PFSK-1 (cell line): Measurements from ENCODE around the gene TMC6.

Source experiments
- POLR2AphosphoS5 ChIP-seq: IDR thresholded peaks from 2 replicates; pipeline ENCODE4 v1.6.1; 2012; ENCODE audit warnings: low read depth, mild to moderate bottlenecking, control low read depth, low read length, moderate library complexity
- REST ChIP-seq, 2 experiments: IDR thresholded peaks; 2 replicates each; pipeline versions ENCODE4 v1.6.1 to v1.8.0; 2011 to 2012; ENCODE audit warnings: low read depth in 2 of 2, low read length in 2 of 2, control low read depth in 1 of 2, inconsistent platforms in 1 of 2, mild to moderate bottlenecking in 1 of 2, moderate library complexity in 1 of 2; ENCODE audit not compliant: insufficient read depth in 1 of 2
- SIN3A ChIP-seq: IDR thresholded peaks from 2 replicates; pipeline ENCODE4 v1.6.1; 2012; ENCODE audit warnings: mild to moderate bottlenecking, low read length, moderate library complexity, borderline replicate concordance; ENCODE audit not compliant: insufficient read depth
- TAF1 ChIP-seq: IDR thresholded peaks from 2 replicates; pipeline ENCODE4 v1.6.1; 2012; ENCODE audit warnings: low read length, control low read depth, borderline replicate concordance; ENCODE audit not compliant: insufficient read depth

DNA sequence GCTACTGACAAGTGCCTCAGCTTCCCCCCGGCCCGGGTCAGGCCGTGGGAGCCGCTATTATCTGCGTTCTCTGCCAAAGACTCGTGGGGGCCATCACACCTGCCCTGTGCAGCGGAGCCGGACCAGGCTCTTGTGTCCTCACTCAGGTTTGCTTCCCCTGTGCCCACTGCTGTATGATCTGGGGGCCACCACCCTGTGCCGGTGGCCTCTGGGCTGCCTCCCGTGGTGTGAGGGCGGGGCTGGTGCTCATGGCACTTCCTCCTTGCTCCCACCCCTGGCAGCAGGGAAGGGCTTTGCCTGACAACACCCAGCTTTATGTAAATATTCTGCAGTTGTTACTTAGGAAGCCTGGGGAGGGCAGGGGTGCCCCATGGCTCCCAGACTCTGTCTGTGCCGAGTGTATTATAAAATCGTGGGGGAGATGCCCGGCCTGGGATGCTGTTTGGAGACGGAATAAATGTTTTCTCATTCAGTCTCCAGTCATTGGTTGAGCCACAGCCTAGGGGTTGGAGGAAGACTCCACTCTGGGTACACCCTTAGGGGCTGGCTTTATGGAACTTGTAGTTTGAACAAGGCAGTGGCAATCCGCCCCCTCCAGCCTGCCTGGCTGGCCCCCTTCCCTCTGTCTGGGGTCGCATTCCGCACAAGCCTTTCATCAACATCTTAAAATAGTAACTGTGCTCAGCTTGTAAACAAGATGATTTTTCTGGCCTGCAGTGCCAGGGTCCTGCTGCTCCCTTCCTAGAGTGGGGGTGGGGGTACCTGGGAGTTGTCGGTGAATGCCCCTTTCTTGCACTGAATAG lies 43.9 kb upstream of the TMC6 start:
- TF ChIP-seq SIN3A: no peak
- peak; percentile 20; the same call in 1 of the 2 replicates for TF ChIP-seq POLR2AphosphoS5
- no peak for TF ChIP-seq REST (IDR thresholded peaks at IDR 0.05; ENCODE audit: insufficient read depth in 1 of 2, low read depth in 2 of 2, low read length in 2 of 2)
- TF ChIP-seq TAF1: no peak
